ENCODE data around the gene NDOR1. TPM values are rescaled to one million over a fixed set of nuclear protein-coding genes. Genes with fewer than 3 reads are reported as not detected.

The NDOR1 gene
- total RNA-seq, 1 experiment from 2014 or later: 31.8 TPM

GRCh38 chr9:137178939-137179630, 26.4 kb upstream of the NDOR1 start:
- Histone ChIP-seq H3K27me3 (replicated peaks; ENCODE audit: control insufficient read depth, insufficient read depth, low read length) (no peaks in the 10 kb centered on the region), H3K36me3 (ENCODE audit: control insufficient read depth, insufficient read depth, low read length) (peaks cover 1% of the 10 kb centered on the region; the same call in 1 of the 2 replicates), H3K4me1 (0 out of 2 replicates have a peak, but pooled peaks cover 3% of the 10 kb centered on the region), H3K4me3 (ENCODE audit: low read depth, low read length) (no peak overlapping the region), H3K9me3 (no peaks in the 10 kb centered on the region)
- Mint-ChIP-seq H3K9me3 (ENCODE audit: unreplicated experiment) (no peaks in the 10 kb centered on the region), H3K4me3 (ENCODE audit: unreplicated experiment) (no peak overlapping the region), H3K27me3 (ENCODE audit: insufficient read depth, unreplicated experiment) (no peaks in the 10 kb centered on the region), H3K4me1 (ENCODE audit: low read depth, unreplicated experiment) (no peaks in the 10 kb centered on the region), H3K36me3 (ENCODE audit: insufficient read depth, unreplicated experiment) (peaks cover 47% of the 10 kb centered on the region), H3K27ac (ENCODE audit: unreplicated experiment) (no peak overlapping the region)
- TF ChIP-seq CTCF (IDR thresholded peaks at IDR 0.05; ENCODE audit: insufficient read depth in 1 of 2, low read depth in 1 of 2, low read length in 1 of 2, severe bottlenecking in 1 of 2, unreplicated experiment in 1 of 2): no peak
- BruUV-seq (replicated peaks): no TSS peak
- no peak for DNase-seq
- POLR2A ChIA-PET: no interaction called here
- intact Hi-C loops (cut with micrococcal nuclease; ENCODE audit: unreplicated experiment): no loop called here
- CTCF ChIA-PET: interaction anchor here (0.6 kb wide), 2 partner anchors 11 to 133 kb away, joined by 3 to 4 read pairs; no protein-coding TSS in a partner anchor

GRCh38 chr9:137179761-137180160, 25.7 kb upstream of the NDOR1 start:
- no peak overlapping the region for H3K4me3 ChIP-seq (ENCODE audit: low read depth, low read length)
- no peaks in the 10 kb centered on the region for H3K9me3 ChIP-seq
- no peaks in the 10 kb centered on the region for H3K27me3 Mint-ChIP-seq (ENCODE audit: insufficient read depth, unreplicated experiment)
- no peak overlapping the region for H3K4me3 Mint-ChIP-seq (ENCODE audit: unreplicated experiment)
- H3K4me1 Mint-ChIP-seq (ENCODE audit: low read depth, unreplicated experiment): no peaks in the 10 kb centered on the region
- no TSS peak for BruUV-seq (replicated peaks)
- 0 out of 2 replicates have a peak, but pooled peaks cover 3% of the 10 kb centered on the region for H3K4me1 ChIP-seq
- peaks cover 1% of the 10 kb centered on the region; the same call in 1 of the 2 replicates for H3K36me3 ChIP-seq (ENCODE audit: control insufficient read depth, insufficient read depth, low read length)
- no peak for DNase-seq
- H3K27ac Mint-ChIP-seq (ENCODE audit: unreplicated experiment): no peak overlapping the region
- no peaks in the 10 kb centered on the region for H3K27me3 ChIP-seq (replicated peaks; ENCODE audit: control insufficient read depth, insufficient read depth, low read length)
- ChIA-PET CTCF (no interaction called here), POLR2A (no interaction called here)
- intact Hi-C loops (cut with micrococcal nuclease; ENCODE audit: unreplicated experiment): no loop called here
- H3K36me3 Mint-ChIP-seq (ENCODE audit: insufficient read depth, unreplicated experiment): peaks cover 47% of the 10 kb centered on the region
- H3K9me3 Mint-ChIP-seq (ENCODE audit: unreplicated experiment): no peaks in the 10 kb centered on the region
- no peak for TF ChIP-seq CTCF (IDR thresholded peaks at IDR 0.05; ENCODE audit: insufficient read depth in 1 of 2, low read depth in 1 of 2, low read length in 1 of 2, severe bottlenecking in 1 of 2, unreplicated experiment in 1 of 2)

- Mint-ChIP-seq H3K9me3 (ENCODE audit: unreplicated experiment) (no peaks in the 10 kb centered on the region), H3K36me3 (ENCODE audit: insufficient read depth, unreplicated experiment) (peaks cover 42% of the 10 kb centered on the region), H3K27me3 (ENCODE audit: insufficient read depth, unreplicated experiment) (no peaks in the 10 kb centered on the region), H3K27ac (ENCODE audit: unreplicated experiment) (no peak overlapping the region), H3K4me1 (ENCODE audit: low read depth, unreplicated experiment) (no peaks in the 10 kb centered on the region), H3K4me3 (ENCODE audit: unreplicated experiment) (no peak overlapping the region)
- no peak for TF ChIP-seq CTCF (IDR thresholded peaks at IDR 0.05; ENCODE audit: insufficient read depth in 1 of 2, low read depth in 1 of 2, low read length in 1 of 2, severe bottlenecking in 1 of 2, unreplicated experiment in 1 of 2)
- Histone ChIP-seq H3K4me1 (no peaks in the 10 kb centered on the region), H3K27me3 (replicated peaks; ENCODE audit: control insufficient read depth, insufficient read depth, low read length) (no peaks in the 10 kb centered on the region), H3K36me3 (ENCODE audit: control insufficient read depth, insufficient read depth, low read length) (peaks cover 1% of the 10 kb centered on the region), H3K4me3 (ENCODE audit: low read depth, low read length) (no peak overlapping the region), H3K9me3 (no peaks in the 10 kb centered on the region)
- ChIA-PET POLR2A (no interaction called here), CTCF (interaction anchor here (0.6 kb wide), 1 partner anchor 29 kb away, joined by 5 read pairs; no protein-coding TSS in a partner anchor)
- no peak for DNase-seq
- intact Hi-C loops (cut with micrococcal nuclease; ENCODE audit: unreplicated experiment): no loop called here
- BruUV-seq (replicated peaks): no TSS peak
These were observed 25.0 kb upstream of the NDOR1 start for GRCh38 chr9:137180491-137180890.

Data from Caco-2 (cell line).